Parathyroid adenoma (tissue), 2 donors: ENCODE results near the gene MAVS.
"Not testable (repeated sequence)": the region's sequence is repeated elsewhere in the genome, so short reads cannot be mapped to it uniquely, and the experiment has no call there.

Experiments used
- H2AFZ ChIP-seq: fragments of 300-600 bp; sonication (generic); one replicate; pipeline ENCODE4 v1.7.0; 2017; ENCODE audit warnings: antibody characterized with exemption, mild to moderate bottlenecking
- H3K27ac ChIP-seq: fragments of 300-600 bp; sonication (generic); one replicate; pipeline ENCODE4 v1.7.0; 2017
- H3K27me3 ChIP-seq: fragments of 300-600 bp; sonication (generic); one replicate; pipeline ENCODE4 v1.7.0; 2017; ENCODE audit warnings: low read length; ENCODE audit not compliant: control insufficient read depth, insufficient read depth
- H3K36me3 ChIP-seq: fragments of 300-600 bp; sonication (generic); one replicate; pipeline ENCODE4 v1.7.0; 2017; ENCODE audit warnings: low read length; ENCODE audit not compliant: control insufficient read depth, insufficient read depth
- H3K4me1 ChIP-seq: fragments of 300-600 bp; sonication (generic); one replicate; pipeline ENCODE4 v1.7.0; 2017; ENCODE audit warnings: control low read depth
- H3K4me2 ChIP-seq: fragments of 300-600 bp; sonication (generic); one replicate; pipeline ENCODE4 v1.7.0; 2017; ENCODE audit warnings: low read length
- H3K4me3 ChIP-seq: fragments of 300-600 bp; sonication (generic); one replicate; pipeline ENCODE4 v1.7.0; 2017; ENCODE audit warnings: low read depth, low read length
- H3K79me2 ChIP-seq: fragments of 300-600 bp; sonication (generic); one replicate; pipeline ENCODE4 v1.7.0; 2017; ENCODE audit warnings: control low read depth
- H3K9ac ChIP-seq: fragments of 300-600 bp; sonication (generic); one replicate; pipeline ENCODE4 v1.7.0; 2017; ENCODE audit warnings: mild to moderate bottlenecking
- H3K9me3 ChIP-seq: fragments of 300-600 bp; sonication (generic); one replicate; pipeline ENCODE4 v1.7.0; 2017; ENCODE audit warnings: low read length; ENCODE audit not compliant: control insufficient read depth
- CTCF ChIP-seq: fragments of 300-600 bp; sonication (generic); IDR thresholded peaks from one replicate; pipeline ENCODE4 v1.7.0; 2017; ENCODE audit warnings: antibody characterized with exemption, mild to moderate bottlenecking
- donor health status: primary hyperparathyroidism.

Gene MAVS

GRCh38 chr20:3902446-3902845 is 55.8 kb downstream of the MAVS start:
- Histone ChIP-seq H2AFZ (no peak overlapping the region), H3K36me3 (no peaks in the 10 kb centered on the region), H3K9ac (no peak overlapping the region), H3K27me3 (no peaks in the 10 kb centered on the region), H3K79me2 (peaks cover 56% of the 10 kb centered on the region), H3K4me1 (peaks cover 11% of the 10 kb centered on the region), H3K27ac (no peak overlapping the region), H3K4me2 (no peak overlapping the region), H3K4me3 (no peak overlapping the region), H3K9me3 (no peaks in the 10 kb centered on the region)
- TF ChIP-seq CTCF = no peak

- no peaks in the 10 kb centered on the region for H3K27me3 ChIP-seq
- H3K4me3 ChIP-seq = no peak overlapping the region
- H3K4me1 ChIP-seq = peaks cover 11% of the 10 kb centered on the region
- TF ChIP-seq CTCF = no peak
- H3K9me3 ChIP-seq = no peaks in the 10 kb centered on the region
- H3K36me3 ChIP-seq = no peaks in the 10 kb centered on the region
- H3K79me2 ChIP-seq = peaks cover 45% of the 10 kb centered on the region
- no peak overlapping the region for H3K27ac ChIP-seq
- H3K4me2 ChIP-seq = no peak overlapping the region
- H2AFZ ChIP-seq = no peak overlapping the region
- H3K9ac ChIP-seq = no peak overlapping the region
Measured at GRCh38 chr20:3904224-3904623, 57.6 kb downstream of the MAVS start.

- no peaks in the 10 kb centered on the region for H3K36me3 ChIP-seq
- no peak overlapping the region for H3K4me2 ChIP-seq
- no peak overlapping the region for H3K27ac ChIP-seq
- no peak overlapping the region for H3K9ac ChIP-seq
- no peak for TF ChIP-seq CTCF
- H3K9me3 ChIP-seq = no peaks in the 10 kb centered on the region
- no peak overlapping the region for H3K4me3 ChIP-seq
- H3K4me1 ChIP-seq = peaks cover 11% of the 10 kb centered on the region
- peaks cover 45% of the 10 kb centered on the region for H3K79me2 ChIP-seq
- no peaks in the 10 kb centered on the region for H3K27me3 ChIP-seq
- no peak overlapping the region for H2AFZ ChIP-seq
Measured at GRCh38 chr20:3904857-3905256, 58.2 kb downstream of the MAVS start.

GRCh38 chr20:3906744-3907721 is 60.4 kb downstream of the MAVS start:
- not testable (repeated sequence) for H3K27me3 ChIP-seq, H3K4me3 ChIP-seq, H3K9ac ChIP-seq, H3K36me3 ChIP-seq, H3K4me2 ChIP-seq, H3K27ac ChIP-seq, H3K4me1 ChIP-seq, H2AFZ ChIP-seq, H3K9me3 ChIP-seq
- H3K79me2 ChIP-seq = peaks cover 31% of the 10 kb centered on the region

GRCh38 chr20:3908667-3909066 is 62.0 kb downstream of the MAVS start:
- Histone ChIP-seq H3K9ac (no peak overlapping the region), H3K27ac (no peak overlapping the region), H3K4me2 (no peak overlapping the region), H3K9me3 (no peaks in the 10 kb centered on the region), H3K27me3 (no peaks in the 10 kb centered on the region), H3K4me1 (peaks cover 3% of the 10 kb centered on the region), H3K79me2 (peaks cover 22% of the 10 kb centered on the region), H3K36me3 (no peaks in the 10 kb centered on the region), H3K4me3 (no peak overlapping the region), H2AFZ (no peak overlapping the region)
- TF ChIP-seq CTCF = no peak
